GM23338 (cell line): ENCODE data around the gene APBA2.

ENCODE experiments used
- CREB1 ChIP-seq: fragments of 250-450 bp; sonication (Bioruptor Pico); IDR thresholded peaks from 2 replicates; pipeline ENCODE4 v1.5.0; 2020; ENCODE audit warnings: low read depth, mild to moderate bottlenecking, moderate library complexity
- CTCF ChIP-seq, 2 experiments: fragments of 200-600 bp in 1 of 2; sonication (generic) in 1 of 2; conservative IDR thresholded peaks; 2 replicates each; pipeline versions ENCODE4 v1.5.1 to v1.6.1; 2016 to 2017; ENCODE audit warnings: antibody characterized with exemption in 2 of 2, low read depth in 2 of 2, mild to moderate bottlenecking in 2 of 2, moderate library complexity in 1 of 2
- EZH2 ChIP-seq: fragments of 200-600 bp; sonication (generic); IDR thresholded peaks from one replicate; pipeline ENCODE4 v1.8.0; 2017; ENCODE audit warnings: antibody characterized with exemption, mild to moderate bottlenecking, low read depth; ENCODE audit not compliant: unreplicated experiment
- EZH2phosphoT487 ChIP-seq: fragments of 200-600 bp; sonication (generic); IDR thresholded peaks from one replicate; pipeline ENCODE4 v1.8.1; 2018; ENCODE audit warnings: antibody characterized with exemption; ENCODE audit not compliant: unreplicated experiment
- JUNB ChIP-seq: IDR thresholded peaks from one replicate; pipeline ENCODE4 v1.6.1; 2016; ENCODE audit warnings: antibody characterized with exemption; ENCODE audit not compliant: unreplicated experiment
- POLR2AphosphoS5 ChIP-seq: IDR thresholded peaks from 2 replicates; pipeline ENCODE4 v1.6.1; 2016; ENCODE audit warnings: antibody characterized with exemption, low read depth
- ZNF114 ChIP-seq: fragments of 250-450 bp; sonication (Bioruptor Pico); IDR thresholded peaks from 2 replicates; pipeline ENCODE4 v1.5.0; 2020; ENCODE audit warnings: mild to moderate bottlenecking, moderate library complexity
- ZNF462 ChIP-seq: fragments of 250-450 bp; sonication (Bioruptor Pico); IDR thresholded peaks from 2 replicates; pipeline ENCODE4 v1.5.0; 2020; ENCODE audit warnings: mild to moderate bottlenecking, moderate library complexity
- TF ChIP-seq, protein P1 (sequence below): IDR thresholded peaks from one replicate; pipeline ENCODE4 v1.6.1; 2018; ENCODE audit warnings: antibody characterized with exemption; ENCODE audit not compliant: unreplicated experiment
- TF ChIP-seq, protein P2 (sequence below): IDR thresholded peaks from 2 replicates; pipeline ENCODE4 v1.6.1; 2016; ENCODE audit warnings: antibody characterized with exemption

DNA sequence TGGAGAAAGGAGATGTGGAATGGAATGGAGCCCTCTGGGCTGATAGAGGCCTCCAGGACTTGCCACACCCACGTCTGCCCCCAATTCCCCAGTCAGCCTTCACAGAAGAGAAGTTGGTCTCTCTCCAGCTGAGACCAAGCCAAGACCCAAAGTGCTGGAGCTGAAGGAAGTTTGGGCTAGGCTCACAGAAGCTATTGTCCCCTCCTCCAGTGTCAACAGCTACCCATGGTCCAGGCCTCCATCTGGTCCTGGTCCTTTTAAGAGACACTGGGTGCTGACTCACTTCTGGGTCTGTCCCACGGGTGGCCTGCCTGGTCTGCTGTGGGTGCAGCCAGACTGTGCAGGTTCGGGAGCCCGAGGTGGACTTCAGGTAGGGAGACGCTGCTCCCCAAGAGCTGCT lies 179.8 kb downstream of the APBA2 start:
- no peak for TF ChIP-seq CTCF (conservative IDR thresholded peaks at IDR 0.05; ENCODE audit: low read depth in 2 of 2)
- TF ChIP-seq, protein P1, sequence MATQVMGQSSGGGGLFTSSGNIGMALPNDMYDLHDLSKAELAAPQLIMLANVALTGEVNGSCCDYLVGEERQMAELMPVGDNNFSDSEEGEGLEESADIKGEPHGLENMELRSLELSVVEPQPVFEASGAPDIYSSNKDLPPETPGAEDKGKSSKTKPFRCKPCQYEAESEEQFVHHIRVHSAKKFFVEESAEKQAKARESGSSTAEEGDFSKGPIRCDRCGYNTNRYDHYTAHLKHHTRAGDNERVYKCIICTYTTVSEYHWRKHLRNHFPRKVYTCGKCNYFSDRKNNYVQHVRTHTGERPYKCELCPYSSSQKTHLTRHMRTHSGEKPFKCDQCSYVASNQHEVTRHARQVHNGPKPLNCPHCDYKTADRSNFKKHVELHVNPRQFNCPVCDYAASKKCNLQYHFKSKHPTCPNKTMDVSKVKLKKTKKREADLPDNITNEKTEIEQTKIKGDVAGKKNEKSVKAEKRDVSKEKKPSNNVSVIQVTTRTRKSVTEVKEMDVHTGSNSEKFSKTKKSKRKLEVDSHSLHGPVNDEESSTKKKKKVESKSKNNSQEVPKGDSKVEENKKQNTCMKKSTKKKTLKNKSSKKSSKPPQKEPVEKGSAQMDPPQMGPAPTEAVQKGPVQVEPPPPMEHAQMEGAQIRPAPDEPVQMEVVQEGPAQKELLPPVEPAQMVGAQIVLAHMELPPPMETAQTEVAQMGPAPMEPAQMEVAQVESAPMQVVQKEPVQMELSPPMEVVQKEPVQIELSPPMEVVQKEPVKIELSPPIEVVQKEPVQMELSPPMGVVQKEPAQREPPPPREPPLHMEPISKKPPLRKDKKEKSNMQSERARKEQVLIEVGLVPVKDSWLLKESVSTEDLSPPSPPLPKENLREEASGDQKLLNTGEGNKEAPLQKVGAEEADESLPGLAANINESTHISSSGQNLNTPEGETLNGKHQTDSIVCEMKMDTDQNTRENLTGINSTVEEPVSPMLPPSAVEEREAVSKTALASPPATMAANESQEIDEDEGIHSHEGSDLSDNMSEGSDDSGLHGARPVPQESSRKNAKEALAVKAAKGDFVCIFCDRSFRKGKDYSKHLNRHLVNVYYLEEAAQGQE, result no peak
- TF ChIP-seq EZH2, result no peak
- TF ChIP-seq CREB1 (CRISPR knock-in tag), result no peak
- TF ChIP-seq, protein P2, sequence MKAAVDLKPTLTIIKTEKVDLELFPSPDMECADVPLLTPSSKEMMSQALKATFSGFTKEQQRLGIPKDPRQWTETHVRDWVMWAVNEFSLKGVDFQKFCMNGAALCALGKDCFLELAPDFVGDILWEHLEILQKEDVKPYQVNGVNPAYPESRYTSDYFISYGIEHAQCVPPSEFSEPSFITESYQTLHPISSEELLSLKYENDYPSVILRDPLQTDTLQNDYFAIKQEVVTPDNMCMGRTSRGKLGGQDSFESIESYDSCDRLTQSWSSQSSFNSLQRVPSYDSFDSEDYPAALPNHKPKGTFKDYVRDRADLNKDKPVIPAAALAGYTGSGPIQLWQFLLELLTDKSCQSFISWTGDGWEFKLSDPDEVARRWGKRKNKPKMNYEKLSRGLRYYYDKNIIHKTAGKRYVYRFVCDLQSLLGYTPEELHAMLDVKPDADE, result no peak
- TF ChIP-seq EZH2phosphoT487, result no peak
- no peak for TF ChIP-seq POLR2AphosphoS5
- no peak for TF ChIP-seq JUNB
- no peak for TF ChIP-seq ZNF114 (CRISPR knock-in tag)
- TF ChIP-seq ZNF462, result no peak
